Measurements from ENCODE around the gene COL17A1. TPM values are rescaled to one million over a fixed set of nuclear protein-coding genes. Genes with fewer than 3 reads are reported as not detected.

Gene COL17A1
- total and polyA plus RNA-seq, 2 experiments from 2014 or later: 1.1 to 1.3 TPM

GRCh38 chr10:104096692-104097091 is 11.0 kb upstream of the COL17A1 start:
- Histone ChIP-seq H2AFZ (no peak overlapping the region), H3F3A (replicated peaks; ENCODE audit: low read depth) (no peaks in the 10 kb centered on the region), H3K27me3 (ENCODE audit: insufficient read depth) (no peaks in the 10 kb centered on the region), H3K79me2 (replicated peaks; ENCODE audit: insufficient read depth) (no peaks in the 10 kb centered on the region), H3K4me3 (no peak overlapping the region), H3K9me2 (ENCODE audit: insufficient read depth) (peaks cover 3% of the 10 kb centered on the region; the same call in 1 of the 2 replicates), H3K4me2 (no peak overlapping the region), H3K27ac (ENCODE audit: low read depth) (no peak overlapping the region), H4K20me1 (replicated peaks; ENCODE audit: insufficient read depth) (no peaks in the 10 kb centered on the region), H3K4me1 (ENCODE audit: insufficient read depth) (no peaks in the 10 kb centered on the region), H3K36me3 (ENCODE audit: insufficient read depth) (no peaks in the 10 kb centered on the region; the same call in 1 of the 2 replicates)
- no peak overlapping the region for H3K4me3 Mint-ChIP-seq
- ATAC-seq (no peak), DNase-seq (ENCODE audit: low spot score) (no peak)
- H3K36me3 Mint-ChIP-seq (ENCODE audit: low read depth): peaks cover 7% of the 10 kb centered on the region; the same call in 1 of the 3 replicates
- H3K27ac Mint-ChIP-seq: no peak overlapping the region
- no peaks in the 10 kb centered on the region for H3K4me1 Mint-ChIP-seq
- peaks cover 11% of the 10 kb centered on the region; the same call in 1 of the 3 replicates for H3K9me3 Mint-ChIP-seq
- TF ChIP-seq CREB1 (CRISPR knock-in tag; IDR thresholded peaks at IDR 0.05; ENCODE audit: low read depth) (no peak), JUNB (IDR thresholded peaks at IDR 0.05; ENCODE audit: unreplicated experiment) (no peak), EZH2 (IDR thresholded peaks at IDR 0.05; ENCODE audit: low read depth, unreplicated experiment) (no peak), ZNF462 (CRISPR knock-in tag; IDR thresholded peaks at IDR 0.05) (no peak), POLR2AphosphoS5 (IDR thresholded peaks at IDR 0.05; ENCODE audit: low read depth) (no peak), STAT1 (IDR thresholded peaks at IDR 0.05; ENCODE audit: unreplicated experiment) (no peak), ZNF331 (CRISPR knock-in tag; IDR thresholded peaks at IDR 0.05; ENCODE audit: low read depth) (no peak), NANOG (IDR thresholded peaks at IDR 0.05; ENCODE audit: borderline replicate concordance) (no peak), ZNF114 (CRISPR knock-in tag; IDR thresholded peaks at IDR 0.05) (no peak)
- TF ChIP-seq, protein P1, sequence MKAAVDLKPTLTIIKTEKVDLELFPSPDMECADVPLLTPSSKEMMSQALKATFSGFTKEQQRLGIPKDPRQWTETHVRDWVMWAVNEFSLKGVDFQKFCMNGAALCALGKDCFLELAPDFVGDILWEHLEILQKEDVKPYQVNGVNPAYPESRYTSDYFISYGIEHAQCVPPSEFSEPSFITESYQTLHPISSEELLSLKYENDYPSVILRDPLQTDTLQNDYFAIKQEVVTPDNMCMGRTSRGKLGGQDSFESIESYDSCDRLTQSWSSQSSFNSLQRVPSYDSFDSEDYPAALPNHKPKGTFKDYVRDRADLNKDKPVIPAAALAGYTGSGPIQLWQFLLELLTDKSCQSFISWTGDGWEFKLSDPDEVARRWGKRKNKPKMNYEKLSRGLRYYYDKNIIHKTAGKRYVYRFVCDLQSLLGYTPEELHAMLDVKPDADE (IDR thresholded peaks at IDR 0.05): no peak
- TF ChIP-seq, protein P2, sequence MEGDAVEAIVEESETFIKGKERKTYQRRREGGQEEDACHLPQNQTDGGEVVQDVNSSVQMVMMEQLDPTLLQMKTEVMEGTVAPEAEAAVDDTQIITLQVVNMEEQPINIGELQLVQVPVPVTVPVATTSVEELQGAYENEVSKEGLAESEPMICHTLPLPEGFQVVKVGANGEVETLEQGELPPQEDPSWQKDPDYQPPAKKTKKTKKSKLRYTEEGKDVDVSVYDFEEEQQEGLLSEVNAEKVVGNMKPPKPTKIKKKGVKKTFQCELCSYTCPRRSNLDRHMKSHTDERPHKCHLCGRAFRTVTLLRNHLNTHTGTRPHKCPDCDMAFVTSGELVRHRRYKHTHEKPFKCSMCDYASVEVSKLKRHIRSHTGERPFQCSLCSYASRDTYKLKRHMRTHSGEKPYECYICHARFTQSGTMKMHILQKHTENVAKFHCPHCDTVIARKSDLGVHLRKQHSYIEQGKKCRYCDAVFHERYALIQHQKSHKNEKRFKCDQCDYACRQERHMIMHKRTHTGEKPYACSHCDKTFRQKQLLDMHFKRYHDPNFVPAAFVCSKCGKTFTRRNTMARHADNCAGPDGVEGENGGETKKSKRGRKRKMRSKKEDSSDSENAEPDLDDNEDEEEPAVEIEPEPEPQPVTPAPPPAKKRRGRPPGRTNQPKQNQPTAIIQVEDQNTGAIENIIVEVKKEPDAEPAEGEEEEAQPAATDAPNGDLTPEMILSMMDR (conservative IDR thresholded peaks at IDR 0.05; ENCODE audit: low read depth in 2 of 2): no peak
- H3K27me3 Mint-ChIP-seq (ENCODE audit: insufficient read depth, low read depth, poor library complexity): no peaks in the 10 kb centered on the region
